Measurements from ENCODE around the gene APBA3. TPM values are rescaled to one million over a fixed set of nuclear protein-coding genes. Genes with fewer than 3 reads are reported as not detected.

Gene APBA3, protein sequence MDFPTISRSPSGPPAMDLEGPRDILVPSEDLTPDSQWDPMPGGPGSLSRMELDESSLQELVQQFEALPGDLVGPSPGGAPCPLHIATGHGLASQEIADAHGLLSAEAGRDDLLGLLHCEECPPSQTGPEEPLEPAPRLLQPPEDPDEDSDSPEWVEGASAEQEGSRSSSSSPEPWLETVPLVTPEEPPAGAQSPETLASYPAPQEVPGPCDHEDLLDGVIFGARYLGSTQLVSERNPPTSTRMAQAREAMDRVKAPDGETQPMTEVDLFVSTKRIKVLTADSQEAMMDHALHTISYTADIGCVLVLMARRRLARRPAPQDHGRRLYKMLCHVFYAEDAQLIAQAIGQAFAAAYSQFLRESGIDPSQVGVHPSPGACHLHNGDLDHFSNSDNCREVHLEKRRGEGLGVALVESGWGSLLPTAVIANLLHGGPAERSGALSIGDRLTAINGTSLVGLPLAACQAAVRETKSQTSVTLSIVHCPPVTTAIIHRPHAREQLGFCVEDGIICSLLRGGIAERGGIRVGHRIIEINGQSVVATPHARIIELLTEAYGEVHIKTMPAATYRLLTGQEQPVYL
- total RNA-seq, result 10 to 100 TPM; 38.2 to 41.8 TPM

DNA sequence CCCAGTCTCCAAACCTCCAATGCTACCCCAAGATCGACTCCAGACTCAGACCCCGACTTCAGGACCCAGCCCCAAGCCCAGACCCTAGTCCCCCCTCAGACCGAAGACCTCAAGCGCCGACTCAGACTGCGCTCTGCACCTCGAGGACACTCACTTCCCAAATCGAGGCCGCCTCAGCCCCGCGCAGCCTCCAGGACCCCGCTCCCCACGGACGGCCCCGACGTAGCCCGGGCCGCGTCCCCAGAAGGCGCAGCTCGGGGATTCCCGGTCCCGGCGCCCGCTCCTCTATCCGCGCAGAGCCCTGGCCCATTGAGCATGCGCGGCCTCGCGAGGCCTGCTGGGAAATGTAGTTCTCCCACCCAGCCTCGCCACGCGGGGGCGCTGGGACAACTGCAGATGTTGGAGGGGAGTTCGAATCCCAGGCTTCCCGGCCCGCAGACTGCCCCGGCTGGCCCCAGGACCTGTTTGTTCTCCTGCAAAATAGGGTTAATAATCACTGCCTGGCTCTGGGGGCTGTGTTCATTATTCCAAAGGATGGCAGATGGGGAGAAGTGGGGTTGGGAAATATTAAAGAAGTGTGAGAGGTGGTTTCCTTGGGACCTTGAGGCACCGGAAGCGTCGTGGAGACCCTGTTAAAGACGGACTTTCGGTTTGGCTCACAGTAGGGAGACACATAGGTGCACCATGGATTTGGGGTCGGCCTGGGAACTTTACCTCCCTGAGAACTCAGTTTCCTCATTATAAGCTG lies at the start of gene APBA3:
TSS of gene APBA3 (minus strand) at position 311 of the 748 bp plus-strand sequence. CDS start 1,428 bp downstream, outside the sequence.
- POLR2A ChIA-PET, result interaction anchor here (0.6 to 2.4 kb wide), 3 partner anchors 57 to 1286 kb away, joined by 3 to 13 read pairs (median 3); partner anchors contain the start of gene GADD45B
- intact Hi-C loops (cut with micrococcal nuclease), result loop anchor here (1.0 to 5.0 kb wide), 9 partner anchors 41 to 639 kb away; partner anchors contain the start of genes ANKRD24, DAPK3, FZR1 and PIP5K1C
- peaks cover 26% of the 10 kb centered on the region for H3K36me3 Mint-ChIP-seq

DNA sequence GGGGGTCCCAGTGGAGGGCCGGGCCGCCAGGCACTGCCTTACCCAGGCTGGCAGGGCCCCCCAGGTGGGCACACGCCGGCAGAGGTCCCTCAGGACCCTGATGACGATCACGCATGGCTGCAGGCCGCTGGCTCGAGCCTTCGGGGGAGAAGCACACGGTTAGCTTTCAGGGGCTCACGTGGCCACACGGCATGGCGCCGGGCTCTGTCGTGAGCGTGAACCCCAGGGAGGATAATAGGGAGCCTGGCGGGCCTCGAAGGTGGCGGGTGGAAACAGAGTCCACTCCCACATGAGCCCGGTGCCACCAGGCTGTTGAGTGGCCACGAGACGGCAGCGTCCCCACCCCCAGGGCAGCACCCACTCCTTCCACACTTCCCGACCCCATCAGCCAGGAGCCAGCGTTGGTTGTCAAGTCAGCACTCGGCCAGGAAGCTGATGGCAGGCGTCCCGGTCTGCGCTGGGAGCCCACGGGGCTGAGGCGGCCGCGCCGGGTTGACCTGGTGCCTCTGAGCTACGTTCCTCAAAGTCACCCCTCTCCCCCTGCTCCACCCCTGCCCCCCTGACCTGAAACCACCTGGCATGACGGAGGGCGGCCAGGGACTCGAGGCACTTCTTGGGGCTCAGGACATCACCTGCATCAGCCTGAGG lies 49.3 kb upstream of the APBA3 start:
- Mint-ChIP-seq H3K36me3 (no peaks in the 10 kb centered on the region), H3K4me1 (ENCODE audit: low read depth) (peaks cover 51% of the 10 kb centered on the region), H3K27ac (no peak overlapping the region), H3K9me3 (peaks cover 8% of the 10 kb centered on the region), H3K27me3 (no peaks in the 10 kb centered on the region), H3K4me3 (no peak overlapping the region)
- POLR2A ChIA-PET, result no interaction called here
- intact Hi-C loops (cut with micrococcal nuclease), result no loop called here
- no peak for DNase-seq
- CTCF ChIA-PET, result interaction anchor here (2.1 kb wide), 1 partner anchor 14 kb away, joined by 6 read pairs; no protein-coding TSS in a partner anchor

More for the DNA sequence above, at the start of gene APBA3:
- CTCF ChIA-PET, result interaction anchor here (0.6 to 3.5 kb wide), 13 partner anchors 22 to 226 kb away, joined by 3 to 43 read pairs (median 6); partner anchors contain the start of gene PIP5K1C
- Mint-ChIP-seq H3K9me3 (no peaks in the 10 kb centered on the region), H3K27me3 (no peaks in the 10 kb centered on the region), H3K4me3 (peak within 1 kb of the TSS; percentile 99), H3K4me1 (ENCODE audit: low read depth) (peaks cover 35% of the 10 kb centered on the region), H3K27ac (peak within 1 kb of the TSS; percentile 99)
- peak; percentile 97 for DNase-seq

DNA sequence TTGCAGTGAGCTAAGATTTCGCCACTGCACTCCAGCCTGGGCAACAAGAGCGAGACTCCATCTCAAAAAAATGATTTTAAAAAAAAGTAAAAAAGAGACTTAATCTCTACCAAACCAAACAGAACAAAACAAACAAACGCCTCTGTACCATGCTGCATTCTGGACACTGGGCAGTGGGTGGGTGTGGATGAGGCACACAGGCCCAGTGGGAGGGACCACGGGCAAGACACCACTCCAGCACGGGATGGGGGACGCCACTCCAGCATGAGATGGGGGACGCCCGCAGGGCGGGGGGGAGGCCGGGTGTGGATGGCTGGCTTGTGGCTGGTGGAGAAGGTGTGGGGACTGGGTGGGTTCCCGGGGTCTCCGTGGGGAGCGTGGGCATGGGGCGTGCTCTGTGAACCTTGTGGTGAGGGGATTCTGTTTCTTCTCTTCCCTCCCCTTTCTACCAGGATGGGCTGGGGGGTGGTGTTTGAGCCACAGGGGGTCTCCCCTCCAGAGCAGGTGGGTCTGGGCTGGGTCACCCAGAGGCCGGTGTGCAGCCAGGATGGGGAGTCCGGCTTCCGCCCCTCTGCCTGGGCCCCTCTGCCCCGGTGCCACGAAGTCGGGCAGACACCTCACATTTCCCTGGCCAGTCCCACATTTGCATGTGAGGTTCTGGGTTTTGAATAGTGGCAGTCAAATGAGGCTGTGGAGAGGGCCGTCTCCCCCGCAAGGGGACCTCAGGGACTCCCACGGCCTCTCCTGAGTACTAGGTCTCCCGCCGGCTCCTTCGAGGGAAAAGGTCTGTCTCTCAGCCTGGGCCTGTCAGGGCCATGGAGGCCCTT lies 48.6 kb upstream of the APBA3 start:
- ChIA-PET POLR2A (no interaction called here), CTCF (no interaction called here)
- intact Hi-C loops (cut with micrococcal nuclease), result no loop called here
- Mint-ChIP-seq H3K27me3 (no peaks in the 10 kb centered on the region), H3K27ac (peak overlapping the region; percentile 42), H3K36me3 (no peaks in the 10 kb centered on the region), H3K9me3 (peaks cover 8% of the 10 kb centered on the region), H3K4me1 (ENCODE audit: low read depth) (peaks cover 51% of the 10 kb centered on the region), H3K4me3 (no peak overlapping the region)
- peak; percentile 58 for DNase-seq

DNA sequence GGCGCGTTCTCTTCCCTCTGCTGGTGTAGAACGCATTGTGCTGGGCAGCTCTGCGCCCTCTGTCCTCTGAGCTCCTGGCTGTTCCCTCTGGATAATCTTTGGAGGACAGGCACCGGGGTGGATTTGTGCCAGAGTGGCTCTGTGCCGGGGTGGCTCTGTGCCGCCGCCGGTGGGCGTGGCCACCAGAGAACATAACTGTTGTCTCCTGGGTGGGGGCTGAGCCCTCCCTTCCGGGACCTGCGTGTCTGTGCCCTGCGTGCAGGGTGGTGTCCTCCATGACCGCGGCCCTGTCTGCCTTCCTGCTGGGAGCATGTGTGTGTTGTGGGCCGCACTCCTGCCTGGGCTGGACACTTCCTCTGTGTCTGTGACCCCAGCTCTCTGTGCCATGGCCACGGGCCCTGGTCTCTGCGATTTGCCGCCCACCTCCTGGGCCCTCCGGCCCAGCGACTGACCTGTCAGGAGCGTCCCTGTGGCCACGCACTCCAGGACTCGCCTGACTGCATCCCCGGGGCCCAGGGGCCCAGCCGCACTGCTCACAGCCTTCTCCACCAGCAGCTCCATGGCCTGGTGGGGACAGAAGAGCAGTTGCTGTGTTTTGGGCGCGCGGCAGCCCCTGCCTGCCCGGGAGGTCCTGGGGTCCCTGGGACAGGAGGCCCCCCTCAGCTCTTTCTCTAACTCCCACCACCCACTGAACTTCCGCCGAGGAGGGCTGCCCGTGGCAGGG lies 47.1 kb upstream of the APBA3 start:
- H3K27me3 Mint-ChIP-seq, result no peaks in the 10 kb centered on the region

DNA sequence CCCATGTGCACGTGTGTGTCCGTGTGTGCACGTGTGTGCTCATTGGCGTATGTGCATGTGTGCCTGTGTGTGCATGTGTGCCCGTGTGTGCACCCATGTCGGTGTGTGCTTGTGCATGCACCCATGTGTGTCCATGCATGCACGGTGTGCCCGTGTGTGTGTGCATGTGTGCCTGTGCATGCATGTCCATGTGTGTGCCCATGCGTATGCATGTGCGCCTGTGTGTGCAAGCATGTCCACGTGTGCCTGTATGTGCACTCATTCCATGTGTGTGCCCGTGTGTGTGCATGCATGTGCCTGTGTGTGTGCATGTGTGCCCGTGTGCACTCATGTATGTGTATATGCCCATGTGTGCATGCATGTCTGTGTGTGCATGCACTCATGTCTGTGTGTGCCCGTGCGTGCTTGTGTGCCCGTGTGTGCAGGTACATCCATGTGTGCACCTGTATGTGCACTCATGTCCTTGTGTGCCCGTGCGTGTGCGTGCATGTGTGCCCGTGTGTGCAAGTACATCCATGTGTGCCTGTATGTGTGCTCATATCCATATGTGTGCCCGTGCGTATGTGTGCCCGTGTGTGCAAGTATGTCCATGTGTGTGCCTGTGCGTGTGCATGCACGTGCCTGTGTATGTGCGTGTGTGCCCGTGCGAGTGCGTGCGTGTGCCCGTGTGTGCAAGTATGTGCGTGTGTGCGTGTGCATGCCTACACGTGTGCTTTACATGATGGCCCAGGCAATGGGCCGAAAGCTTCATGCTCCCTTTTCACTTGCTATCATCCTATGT lies 46.3 kb upstream of the APBA3 start:
- Mint-ChIP-seq H3K4me3 (no peak overlapping the region), H3K27me3 (no peaks in the 10 kb centered on the region), H3K27ac (no peak overlapping the region), H3K4me1 (ENCODE audit: low read depth) (peaks cover 31% of the 10 kb centered on the region), H3K36me3 (no peaks in the 10 kb centered on the region), H3K9me3 (peaks cover 8% of the 10 kb centered on the region)
- intact Hi-C loops (cut with micrococcal nuclease), result no loop called here
- ChIA-PET POLR2A (no interaction called here), CTCF (interaction anchor here (0.7 kb wide), 1 partner anchor 13 kb away, joined by 3 read pairs; no protein-coding TSS in a partner anchor)
- DNase-seq, result no peak

More for the DNA sequence above, 47.1 kb upstream of the APBA3 start:
- no peaks in the 10 kb centered on the region for H3K36me3 Mint-ChIP-seq
- CTCF ChIA-PET, result interaction anchor here (0.7 to 0.9 kb wide), 2 partner anchors 12 to 46 kb away, joined by 3 to 4 read pairs; partner anchors contain the start of gene MRPL54
- DNase-seq, result no peak
- H3K9me3 Mint-ChIP-seq, result peaks cover 8% of the 10 kb centered on the region
- peaks cover 40% of the 10 kb centered on the region for H3K4me1 Mint-ChIP-seq (ENCODE audit: low read depth)
- no peak overlapping the region for H3K27ac Mint-ChIP-seq
- POLR2A ChIA-PET, result no interaction called here
- intact Hi-C loops (cut with micrococcal nuclease), result no loop called here
- no peak overlapping the region for H3K4me3 Mint-ChIP-seq

DNA sequence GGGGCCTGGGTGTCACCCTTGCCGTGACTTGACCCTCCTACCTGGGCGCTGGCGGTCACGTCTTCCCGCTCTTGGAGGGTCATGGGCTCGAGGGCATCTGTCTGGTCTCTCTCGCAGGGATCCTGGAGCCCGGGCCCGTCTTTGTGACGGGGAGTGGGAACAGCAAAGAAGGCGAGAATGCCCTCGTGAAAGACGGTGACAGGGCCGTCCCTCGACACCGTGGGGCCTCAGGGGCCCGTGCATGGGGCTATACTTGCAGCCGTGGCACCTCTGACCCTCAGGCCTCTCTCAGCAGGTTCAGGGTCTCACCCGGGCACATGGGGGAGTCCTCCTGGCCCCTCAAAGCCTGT lies 45.6 kb upstream of the APBA3 start:
- no peak overlapping the region for H3K4me3 Mint-ChIP-seq
- ChIA-PET POLR2A (no interaction called here), CTCF (interaction anchor here (0.8 kb wide), 1 partner anchor 46 kb away, joined by 3 read pairs; the partner anchor contains the start of gene APBA3)
- intact Hi-C loops (cut with micrococcal nuclease), result no loop called here
- no peaks in the 10 kb centered on the region for H3K27me3 Mint-ChIP-seq
- no peaks in the 10 kb centered on the region for H3K36me3 Mint-ChIP-seq
- H3K27ac Mint-ChIP-seq, result no peak overlapping the region
- DNase-seq, result no peak
- peaks cover 25% of the 10 kb centered on the region for H3K4me1 Mint-ChIP-seq (ENCODE audit: low read depth)
- peaks cover 8% of the 10 kb centered on the region for H3K9me3 Mint-ChIP-seq

DNA sequence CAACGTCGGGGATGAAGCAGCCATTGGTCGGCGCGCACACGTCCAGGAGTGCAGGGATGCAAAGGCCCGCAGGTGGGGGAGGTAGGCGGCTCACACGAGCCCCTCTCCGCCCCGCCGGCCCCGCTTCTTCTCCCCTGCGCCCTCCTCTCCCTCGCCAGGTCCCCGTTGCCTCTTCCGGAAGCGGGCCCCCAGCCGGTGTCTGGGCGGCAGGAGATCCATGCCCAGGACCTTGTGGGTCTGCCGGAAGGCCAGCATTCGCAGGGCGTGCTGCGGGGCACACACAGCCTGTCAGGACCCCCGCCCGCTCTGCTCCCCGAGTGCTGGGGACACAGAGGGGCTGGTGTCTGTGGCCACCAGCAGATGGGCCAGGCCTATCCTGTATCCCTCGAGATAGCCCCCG lies 44.4 kb upstream of the APBA3 start:
- H3K27me3 Mint-ChIP-seq, result no peaks in the 10 kb centered on the region
- H3K4me1 Mint-ChIP-seq (ENCODE audit: low read depth), result peaks cover 27% of the 10 kb centered on the region
- intact Hi-C loops (cut with micrococcal nuclease), result no loop called here
- no peak overlapping the region for H3K4me3 Mint-ChIP-seq
- DNase-seq, result no peak
- peaks cover 8% of the 10 kb centered on the region for H3K9me3 Mint-ChIP-seq
- POLR2A ChIA-PET, result no interaction called here
- CTCF ChIA-PET, result no interaction called here
- no peak overlapping the region for H3K27ac Mint-ChIP-seq
- no peaks in the 10 kb centered on the region for H3K36me3 Mint-ChIP-seq

DNA sequence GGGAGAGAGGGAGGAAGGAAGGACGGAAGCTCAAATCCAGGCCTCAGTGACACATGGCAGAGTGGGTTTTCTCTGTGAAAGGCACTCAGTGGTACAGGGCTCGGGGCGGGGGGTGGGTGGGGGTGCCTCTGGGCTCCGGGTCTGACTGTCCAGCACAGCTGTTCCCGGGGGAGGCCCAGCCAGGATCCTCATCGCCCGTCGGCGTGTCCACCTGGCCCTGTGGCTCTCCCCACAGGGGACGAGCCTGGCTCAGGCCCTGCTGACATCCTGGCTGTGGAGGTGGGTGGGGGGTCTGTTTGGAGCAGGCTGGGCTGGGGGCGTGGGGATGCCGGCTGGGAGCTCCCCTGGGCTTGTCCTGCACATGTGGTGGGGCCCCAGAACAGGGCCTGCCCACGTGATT lies 42.9 kb upstream of the APBA3 start:
- ChIA-PET CTCF (interaction anchor here (0.6 to 1.7 kb wide), 2 partner anchors 17 to 581 kb away, joined by 3 to 4 read pairs; no protein-coding TSS in a partner anchor), POLR2A (no interaction called here)
- H3K9me3 Mint-ChIP-seq, result peaks cover 8% of the 10 kb centered on the region

DNA sequence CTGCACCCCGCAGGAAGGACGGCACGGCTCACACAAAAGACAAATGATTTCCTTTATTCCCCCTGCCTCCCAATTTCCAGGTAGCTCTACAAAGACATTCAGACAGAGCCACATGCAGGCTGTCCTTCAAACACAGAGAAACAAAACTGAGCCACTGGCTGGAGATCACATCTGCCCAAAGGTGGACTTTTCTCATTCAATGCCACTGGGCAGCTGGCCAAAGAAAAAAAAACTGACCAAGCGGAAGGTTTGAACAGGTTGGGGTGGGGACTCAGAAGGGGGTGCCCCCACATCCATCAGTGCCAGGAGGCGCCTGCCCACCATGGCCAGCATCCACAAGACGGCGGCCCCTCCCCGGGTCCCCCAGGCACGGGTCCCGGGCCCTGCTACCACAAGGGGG lies 42.5 kb upstream of the APBA3 start:
- ChIA-PET POLR2A (no interaction called here), CTCF (interaction anchor here (0.6 to 1.7 kb wide), 2 partner anchors 18 to 581 kb away, joined by 3 to 4 read pairs; no protein-coding TSS in a partner anchor)
- H3K9me3 Mint-ChIP-seq, result peaks cover 8% of the 10 kb centered on the region
- no peak overlapping the region for H3K4me3 Mint-ChIP-seq
- no peak for DNase-seq
- peaks cover 27% of the 10 kb centered on the region for H3K4me1 Mint-ChIP-seq (ENCODE audit: low read depth)
- H3K27ac Mint-ChIP-seq, result no peak overlapping the region
- no peaks in the 10 kb centered on the region for H3K27me3 Mint-ChIP-seq
- H3K36me3 Mint-ChIP-seq, result no peaks in the 10 kb centered on the region
- intact Hi-C loops (cut with micrococcal nuclease), result no loop called here

More for the DNA sequence above, 42.9 kb upstream of the APBA3 start:
- Mint-ChIP-seq H3K27me3 (no peaks in the 10 kb centered on the region), H3K27ac (no peak overlapping the region), H3K4me3 (no peak overlapping the region), H3K36me3 (no peaks in the 10 kb centered on the region), H3K4me1 (ENCODE audit: low read depth) (peaks cover 24% of the 10 kb centered on the region)
- DNase-seq, result no peak
- intact Hi-C loops (cut with micrococcal nuclease), result no loop called here
